ENCODE measurements around the gene CSPG4. TPM values are rescaled to one million over a fixed set of nuclear protein-coding genes. Genes with fewer than 3 reads are reported as not detected.

CSPG4 gene
- total and polyA plus RNA-seq, 2 of the 13 experiments (the other 11 are each of a cell fraction or from before 2014, with no cell fraction given) = 0.01 to 0.04 TPM

- TF ChIP-seq ZNF318 (CRISPR knock-in tag; IDR thresholded peaks at IDR 0.05) (no peak), ZSCAN30 (CRISPR knock-in tag; IDR thresholded peaks at IDR 0.05) (no peak), PBX3 (CRISPR knock-in tag; IDR thresholded peaks at IDR 0.05; ENCODE audit: borderline replicate concordance) (no peak), ZNF674 (CRISPR knock-in tag; IDR thresholded peaks at IDR 0.05; ENCODE audit: low read depth) (no peak), ZGPAT (CRISPR knock-in tag; IDR thresholded peaks at IDR 0.05) (peak; percentile 59), HNF1A (IDR thresholded peaks at IDR 0.05; ENCODE audit: low read depth) (no peak), HNF1A (CRISPR knock-in tag; IDR thresholded peaks at IDR 0.05; ENCODE audit: borderline replicate concordance) (no peak; the same call in 1 of the 2 replicates), ZZZ3 (CRISPR knock-in tag; IDR thresholded peaks at IDR 0.05; ENCODE audit: borderline replicate concordance) (peak; percentile 62; the same call in 1 of the 2 replicates), KLF12 (CRISPR knock-in tag; IDR thresholded peaks at IDR 0.05; ENCODE audit: borderline replicate concordance) (no peak), ZNF451 (CRISPR knock-in tag; IDR thresholded peaks at IDR 0.05) (0 out of 2 replicates have a peak, but pooled peaks have one; percentile 59), IRF2 (CRISPR knock-in tag; IDR thresholded peaks at IDR 0.05) (peak; percentile 56; the same call in 1 of the 2 replicates), BORCS8-MEF2B (CRISPR knock-in tag; IDR thresholded peaks at IDR 0.05) (no peak), SRY (CRISPR knock-in tag; IDR thresholded peaks at IDR 0.05) (no peak)
Observed at GRCh38 chr15:75650908-75651809, 61.5 kb downstream of the CSPG4 start (continued).

All from HepG2 (cell line).